ENCODE measurements around the gene IGSF10.
"Not testable (repeated sequence)": the region's sequence is repeated elsewhere in the genome, so short reads cannot be mapped to it uniquely, and the experiment has no call there.

Gene IGSF10, protein sequence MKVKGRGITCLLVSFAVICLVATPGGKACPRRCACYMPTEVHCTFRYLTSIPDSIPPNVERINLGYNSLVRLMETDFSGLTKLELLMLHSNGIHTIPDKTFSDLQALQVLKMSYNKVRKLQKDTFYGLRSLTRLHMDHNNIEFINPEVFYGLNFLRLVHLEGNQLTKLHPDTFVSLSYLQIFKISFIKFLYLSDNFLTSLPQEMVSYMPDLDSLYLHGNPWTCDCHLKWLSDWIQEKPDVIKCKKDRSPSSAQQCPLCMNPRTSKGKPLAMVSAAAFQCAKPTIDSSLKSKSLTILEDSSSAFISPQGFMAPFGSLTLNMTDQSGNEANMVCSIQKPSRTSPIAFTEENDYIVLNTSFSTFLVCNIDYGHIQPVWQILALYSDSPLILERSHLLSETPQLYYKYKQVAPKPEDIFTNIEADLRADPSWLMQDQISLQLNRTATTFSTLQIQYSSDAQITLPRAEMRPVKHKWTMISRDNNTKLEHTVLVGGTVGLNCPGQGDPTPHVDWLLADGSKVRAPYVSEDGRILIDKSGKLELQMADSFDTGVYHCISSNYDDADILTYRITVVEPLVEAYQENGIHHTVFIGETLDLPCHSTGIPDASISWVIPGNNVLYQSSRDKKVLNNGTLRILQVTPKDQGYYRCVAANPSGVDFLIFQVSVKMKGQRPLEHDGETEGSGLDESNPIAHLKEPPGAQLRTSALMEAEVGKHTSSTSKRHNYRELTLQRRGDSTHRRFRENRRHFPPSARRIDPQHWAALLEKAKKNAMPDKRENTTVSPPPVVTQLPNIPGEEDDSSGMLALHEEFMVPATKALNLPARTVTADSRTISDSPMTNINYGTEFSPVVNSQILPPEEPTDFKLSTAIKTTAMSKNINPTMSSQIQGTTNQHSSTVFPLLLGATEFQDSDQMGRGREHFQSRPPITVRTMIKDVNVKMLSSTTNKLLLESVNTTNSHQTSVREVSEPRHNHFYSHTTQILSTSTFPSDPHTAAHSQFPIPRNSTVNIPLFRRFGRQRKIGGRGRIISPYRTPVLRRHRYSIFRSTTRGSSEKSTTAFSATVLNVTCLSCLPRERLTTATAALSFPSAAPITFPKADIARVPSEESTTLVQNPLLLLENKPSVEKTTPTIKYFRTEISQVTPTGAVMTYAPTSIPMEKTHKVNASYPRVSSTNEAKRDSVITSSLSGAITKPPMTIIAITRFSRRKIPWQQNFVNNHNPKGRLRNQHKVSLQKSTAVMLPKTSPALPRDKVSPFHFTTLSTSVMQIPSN (N-terminal part only)

DNA sequence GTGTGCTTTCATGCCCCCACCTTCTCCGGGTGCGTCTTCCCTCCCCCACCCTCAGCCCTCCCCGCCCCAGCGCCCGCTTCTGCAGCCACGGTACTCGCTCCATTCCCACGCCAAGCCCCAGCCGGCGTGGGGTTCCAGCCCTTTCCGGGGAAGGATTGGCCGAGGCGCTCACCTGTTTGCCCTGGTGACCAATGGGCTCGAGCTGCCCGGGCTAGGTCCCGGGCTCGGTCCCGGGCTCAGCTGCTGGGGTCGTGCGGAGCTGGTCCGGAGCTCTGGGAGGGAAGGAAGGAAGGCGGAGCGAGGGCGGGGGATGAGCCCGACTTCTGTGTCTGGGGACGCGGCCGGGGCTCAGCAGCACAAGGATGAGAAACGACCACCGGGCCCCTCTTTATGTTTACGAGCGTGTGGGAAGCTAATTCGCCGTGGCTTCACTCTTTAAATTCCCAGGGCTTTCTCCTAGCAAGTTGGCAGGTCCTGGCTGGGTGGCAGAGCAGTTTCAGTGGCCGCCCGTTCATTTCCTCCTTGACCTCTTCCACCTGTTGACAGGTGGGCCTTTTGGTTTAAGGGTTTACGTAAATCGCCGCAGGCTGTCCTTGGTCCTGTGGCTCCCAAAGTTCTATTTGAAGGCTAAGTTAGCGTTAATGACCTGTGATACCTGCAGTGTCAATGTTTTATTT is at the start of gene IGSF10:
Gene IGSF10, minus strand, starts transcription at position 288 of the 677 bp plus-strand sequence. CDS start 2,352 bp downstream, outside the sequence.
- Histone ChIP-seq H3K4me3 (ENCODE audit: severe bottlenecking) (peak within 1 kb of the TSS; percentile 25), H3K27ac (ENCODE audit: poor library complexity, severe bottlenecking) (no peak within 1 kb of the TSS), H3K4me1 (ENCODE audit: insufficient read depth, poor library complexity, severe bottlenecking) (no peaks in the 10 kb centered on the region), H3K9me3 (ENCODE audit: severe bottlenecking) (no peaks in the 10 kb centered on the region), H3K27me3 (ENCODE audit: insufficient read depth, poor library complexity, severe bottlenecking) (peaks cover 5% of the 10 kb centered on the region), H3K36me3 (ENCODE audit: low read depth) (no peaks in the 10 kb centered on the region)
- ATAC-seq (ENCODE audit: low read depth) (peak; percentile 29; the same call in 1 of the 3 replicates), DNase-seq (ENCODE audit: low spot score) (no peak)
- TF ChIP-seq CTCF (IDR thresholded peaks at IDR 0.05; ENCODE audit: poor library complexity, severe bottlenecking) = no peak

DNA sequence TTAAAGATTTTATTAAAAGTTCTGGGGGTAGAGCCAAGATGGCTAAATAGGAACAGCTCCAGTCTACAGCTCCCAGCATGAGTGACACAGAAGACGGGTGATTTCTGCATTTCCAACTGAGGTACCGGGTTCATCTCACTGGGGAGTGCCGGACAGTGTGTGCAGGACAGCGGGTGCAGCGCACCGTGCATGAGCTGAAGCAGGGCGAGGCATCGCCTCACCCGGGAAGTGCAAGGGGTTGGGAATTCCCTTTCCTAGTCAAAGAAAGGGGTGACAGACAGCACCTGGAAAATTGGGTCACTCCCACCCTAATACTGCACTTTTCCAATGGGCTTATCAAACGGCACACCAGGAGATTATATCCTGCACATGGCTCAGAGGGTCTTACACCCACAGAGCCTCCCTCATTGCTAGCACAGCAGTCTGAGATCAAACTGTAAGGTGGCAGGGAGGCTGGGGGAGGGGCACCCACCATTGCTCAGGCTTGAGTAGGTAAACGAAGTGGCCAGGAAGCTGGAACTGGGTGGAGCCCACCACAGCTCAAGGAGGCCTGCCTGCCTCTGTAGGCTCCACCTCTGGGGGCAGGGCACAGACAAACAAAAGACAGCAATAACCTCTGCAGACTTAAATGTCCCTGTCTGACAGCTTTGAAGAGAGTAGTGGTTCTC is 48.7 kb upstream of the IGSF10 start:
- not testable (repeated sequence) for DNase-seq (ENCODE audit: low spot score)

GRCh38 chr3:151504606-151505005 is 43.7 kb upstream of the IGSF10 start:
- Histone ChIP-seq H3K36me3 (ENCODE audit: low read depth) (no peaks in the 10 kb centered on the region), H3K4me3 (ENCODE audit: severe bottlenecking) (no peak overlapping the region), H3K4me1 (ENCODE audit: insufficient read depth, poor library complexity, severe bottlenecking) (no peaks in the 10 kb centered on the region), H3K9me3 (ENCODE audit: severe bottlenecking) (peaks cover 2% of the 10 kb centered on the region), H3K27me3 (ENCODE audit: insufficient read depth, poor library complexity, severe bottlenecking) (no peaks in the 10 kb centered on the region), H3K27ac (ENCODE audit: poor library complexity, severe bottlenecking) (no peak overlapping the region)
- no peak for ATAC-seq (ENCODE audit: low read depth)
- TF ChIP-seq CTCF (IDR thresholded peaks at IDR 0.05; ENCODE audit: poor library complexity, severe bottlenecking) = no peak
- DNase-seq (ENCODE audit: low spot score) = no peak

More for the DNA sequence above, 48.7 kb upstream of the IGSF10 start:
- not testable (repeated sequence) for H3K4me1 ChIP-seq (ENCODE audit: insufficient read depth, poor library complexity, severe bottlenecking); H3K9me3 ChIP-seq (ENCODE audit: severe bottlenecking); H3K27me3 ChIP-seq (ENCODE audit: insufficient read depth, poor library complexity, severe bottlenecking); H3K27ac ChIP-seq (ENCODE audit: poor library complexity, severe bottlenecking); H3K36me3 ChIP-seq (ENCODE audit: low read depth); H3K4me3 ChIP-seq (ENCODE audit: severe bottlenecking); ATAC-seq (ENCODE audit: low read depth)

DNA sequence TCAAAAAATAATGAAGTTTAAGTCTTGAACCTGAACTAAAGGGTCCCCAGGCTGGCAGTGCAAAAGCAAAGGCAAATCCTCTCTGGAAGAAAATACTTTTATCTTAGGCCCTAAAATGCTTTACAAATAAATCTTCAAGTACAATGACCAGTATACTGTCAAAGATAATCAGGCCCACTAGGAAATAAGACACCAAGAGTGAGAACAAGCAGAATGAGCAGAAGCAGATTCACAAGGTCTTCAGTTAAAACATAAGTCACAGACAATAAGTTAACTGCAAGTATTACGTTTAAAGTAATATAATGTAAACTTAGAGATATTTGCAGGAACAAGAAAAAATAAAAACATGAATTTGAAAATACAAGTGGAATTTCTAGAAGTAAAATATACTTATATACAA is 42.2 kb upstream of the IGSF10 start:
- no peak for TF ChIP-seq CTCF (IDR thresholded peaks at IDR 0.05; ENCODE audit: poor library complexity, severe bottlenecking)
- no peaks in the 10 kb centered on the region for H3K27me3 ChIP-seq (ENCODE audit: insufficient read depth, poor library complexity, severe bottlenecking)
- no peak overlapping the region for H3K27ac ChIP-seq (ENCODE audit: poor library complexity, severe bottlenecking)
- H3K9me3 ChIP-seq (ENCODE audit: severe bottlenecking) = no peaks in the 10 kb centered on the region
- no peak overlapping the region for H3K4me3 ChIP-seq (ENCODE audit: severe bottlenecking)
- no peaks in the 10 kb centered on the region for H3K36me3 ChIP-seq (ENCODE audit: low read depth)
- H3K4me1 ChIP-seq (ENCODE audit: insufficient read depth, poor library complexity, severe bottlenecking) = no peaks in the 10 kb centered on the region
- no peak for ATAC-seq (ENCODE audit: low read depth)
- DNase-seq (ENCODE audit: low spot score) = no peak

Data from RWPE2 (cell line).